GM23338 (cell line): ENCODE measurements around the gene ZBTB7C.

Source experiments
- CREB1 ChIP-seq: fragments of 250-450 bp; sonication (Bioruptor Pico); IDR thresholded peaks from 2 replicates; pipeline ENCODE4 v1.5.0; 2020; ENCODE audit warnings: low read depth, mild to moderate bottlenecking, moderate library complexity
- EZH2 ChIP-seq: fragments of 200-600 bp; sonication (generic); IDR thresholded peaks from one replicate; pipeline ENCODE4 v1.8.0; 2017; ENCODE audit warnings: antibody characterized with exemption, mild to moderate bottlenecking, low read depth; ENCODE audit not compliant: unreplicated experiment
- EZH2phosphoT487 ChIP-seq: fragments of 200-600 bp; sonication (generic); IDR thresholded peaks from one replicate; pipeline ENCODE4 v1.8.1; 2018; ENCODE audit warnings: antibody characterized with exemption; ENCODE audit not compliant: unreplicated experiment
- JUNB ChIP-seq: IDR thresholded peaks from one replicate; pipeline ENCODE4 v1.6.1; 2016; ENCODE audit warnings: antibody characterized with exemption; ENCODE audit not compliant: unreplicated experiment
- NANOG ChIP-seq: IDR thresholded peaks from 2 replicates; pipeline ENCODE4 v1.6.1; 2016; ENCODE audit warnings: antibody characterized with exemption, borderline replicate concordance
- POLR2AphosphoS5 ChIP-seq: IDR thresholded peaks from 2 replicates; pipeline ENCODE4 v1.6.1; 2016; ENCODE audit warnings: antibody characterized with exemption, low read depth
- ZNF114 ChIP-seq: fragments of 250-450 bp; sonication (Bioruptor Pico); IDR thresholded peaks from 2 replicates; pipeline ENCODE4 v1.5.0; 2020; ENCODE audit warnings: mild to moderate bottlenecking, moderate library complexity
- ZNF331 ChIP-seq: fragments of 250-450 bp; sonication (Bioruptor Pico); IDR thresholded peaks from 2 replicates; pipeline ENCODE4 v1.5.0; 2020; ENCODE audit warnings: low read depth, mild to moderate bottlenecking, moderate library complexity
- TF ChIP-seq, protein P1 (sequence below), 2 experiments: fragments of 200-600 bp in 1 of 2; sonication (generic) in 1 of 2; conservative IDR thresholded peaks; 2 replicates each; pipeline versions ENCODE4 v1.5.1 to v1.6.1; 2016 to 2017; ENCODE audit warnings: antibody characterized with exemption in 2 of 2, low read depth in 2 of 2, mild to moderate bottlenecking in 2 of 2, moderate library complexity in 1 of 2
- TF ChIP-seq, protein P2 (sequence below): IDR thresholded peaks from one replicate; pipeline ENCODE4 v1.6.1; 2018; ENCODE audit warnings: antibody characterized with exemption; ENCODE audit not compliant: unreplicated experiment
- TF ChIP-seq, protein P3 (sequence below): IDR thresholded peaks from 2 replicates; pipeline ENCODE4 v1.6.1; 2016; ENCODE audit warnings: antibody characterized with exemption

GRCh38 chr18:47992266-47992665 is 416.9 kb downstream of the ZBTB7C start:
- TF ChIP-seq POLR2AphosphoS5 (no peak), EZH2phosphoT487 (no peak), CREB1 (CRISPR knock-in tag) (no peak), EZH2 (no peak), JUNB (no peak), NANOG (no peak), ZNF331 (CRISPR knock-in tag) (no peak), ZNF114 (CRISPR knock-in tag) (no peak)
- TF ChIP-seq, protein P1, sequence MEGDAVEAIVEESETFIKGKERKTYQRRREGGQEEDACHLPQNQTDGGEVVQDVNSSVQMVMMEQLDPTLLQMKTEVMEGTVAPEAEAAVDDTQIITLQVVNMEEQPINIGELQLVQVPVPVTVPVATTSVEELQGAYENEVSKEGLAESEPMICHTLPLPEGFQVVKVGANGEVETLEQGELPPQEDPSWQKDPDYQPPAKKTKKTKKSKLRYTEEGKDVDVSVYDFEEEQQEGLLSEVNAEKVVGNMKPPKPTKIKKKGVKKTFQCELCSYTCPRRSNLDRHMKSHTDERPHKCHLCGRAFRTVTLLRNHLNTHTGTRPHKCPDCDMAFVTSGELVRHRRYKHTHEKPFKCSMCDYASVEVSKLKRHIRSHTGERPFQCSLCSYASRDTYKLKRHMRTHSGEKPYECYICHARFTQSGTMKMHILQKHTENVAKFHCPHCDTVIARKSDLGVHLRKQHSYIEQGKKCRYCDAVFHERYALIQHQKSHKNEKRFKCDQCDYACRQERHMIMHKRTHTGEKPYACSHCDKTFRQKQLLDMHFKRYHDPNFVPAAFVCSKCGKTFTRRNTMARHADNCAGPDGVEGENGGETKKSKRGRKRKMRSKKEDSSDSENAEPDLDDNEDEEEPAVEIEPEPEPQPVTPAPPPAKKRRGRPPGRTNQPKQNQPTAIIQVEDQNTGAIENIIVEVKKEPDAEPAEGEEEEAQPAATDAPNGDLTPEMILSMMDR (conservative IDR thresholded peaks at IDR 0.05; ENCODE audit: low read depth in 2 of 2), result no peak
- TF ChIP-seq, protein P2, sequence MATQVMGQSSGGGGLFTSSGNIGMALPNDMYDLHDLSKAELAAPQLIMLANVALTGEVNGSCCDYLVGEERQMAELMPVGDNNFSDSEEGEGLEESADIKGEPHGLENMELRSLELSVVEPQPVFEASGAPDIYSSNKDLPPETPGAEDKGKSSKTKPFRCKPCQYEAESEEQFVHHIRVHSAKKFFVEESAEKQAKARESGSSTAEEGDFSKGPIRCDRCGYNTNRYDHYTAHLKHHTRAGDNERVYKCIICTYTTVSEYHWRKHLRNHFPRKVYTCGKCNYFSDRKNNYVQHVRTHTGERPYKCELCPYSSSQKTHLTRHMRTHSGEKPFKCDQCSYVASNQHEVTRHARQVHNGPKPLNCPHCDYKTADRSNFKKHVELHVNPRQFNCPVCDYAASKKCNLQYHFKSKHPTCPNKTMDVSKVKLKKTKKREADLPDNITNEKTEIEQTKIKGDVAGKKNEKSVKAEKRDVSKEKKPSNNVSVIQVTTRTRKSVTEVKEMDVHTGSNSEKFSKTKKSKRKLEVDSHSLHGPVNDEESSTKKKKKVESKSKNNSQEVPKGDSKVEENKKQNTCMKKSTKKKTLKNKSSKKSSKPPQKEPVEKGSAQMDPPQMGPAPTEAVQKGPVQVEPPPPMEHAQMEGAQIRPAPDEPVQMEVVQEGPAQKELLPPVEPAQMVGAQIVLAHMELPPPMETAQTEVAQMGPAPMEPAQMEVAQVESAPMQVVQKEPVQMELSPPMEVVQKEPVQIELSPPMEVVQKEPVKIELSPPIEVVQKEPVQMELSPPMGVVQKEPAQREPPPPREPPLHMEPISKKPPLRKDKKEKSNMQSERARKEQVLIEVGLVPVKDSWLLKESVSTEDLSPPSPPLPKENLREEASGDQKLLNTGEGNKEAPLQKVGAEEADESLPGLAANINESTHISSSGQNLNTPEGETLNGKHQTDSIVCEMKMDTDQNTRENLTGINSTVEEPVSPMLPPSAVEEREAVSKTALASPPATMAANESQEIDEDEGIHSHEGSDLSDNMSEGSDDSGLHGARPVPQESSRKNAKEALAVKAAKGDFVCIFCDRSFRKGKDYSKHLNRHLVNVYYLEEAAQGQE, result no peak
- TF ChIP-seq, protein P3, sequence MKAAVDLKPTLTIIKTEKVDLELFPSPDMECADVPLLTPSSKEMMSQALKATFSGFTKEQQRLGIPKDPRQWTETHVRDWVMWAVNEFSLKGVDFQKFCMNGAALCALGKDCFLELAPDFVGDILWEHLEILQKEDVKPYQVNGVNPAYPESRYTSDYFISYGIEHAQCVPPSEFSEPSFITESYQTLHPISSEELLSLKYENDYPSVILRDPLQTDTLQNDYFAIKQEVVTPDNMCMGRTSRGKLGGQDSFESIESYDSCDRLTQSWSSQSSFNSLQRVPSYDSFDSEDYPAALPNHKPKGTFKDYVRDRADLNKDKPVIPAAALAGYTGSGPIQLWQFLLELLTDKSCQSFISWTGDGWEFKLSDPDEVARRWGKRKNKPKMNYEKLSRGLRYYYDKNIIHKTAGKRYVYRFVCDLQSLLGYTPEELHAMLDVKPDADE, result no peak
